SIG-M5 treated with dmso at 0.1 percent for 504 hours (cell line): ENCODE data around the gene SH3BP2.
A peak's percentile ranks its signal among the peaks of the same experiment; 100 is the strongest.

Experiments
- DNase-seq: peaks from one replicate; lab custom pipeline; 2025; ENCODE audit not compliant: unreplicated experiment; lab: John Stamatoyannopoulos, UW

Gene SH3BP2

GRCh38 chr4:2831611-2832308 lies 38.9 kb downstream of the SH3BP2 start:
- DNase-seq, result no peak

- no peak for DNase-seq
These were observed 39.6 kb downstream of the SH3BP2 start for GRCh38 chr4:2832309-2832980.

- DNase-seq, result no peak
These were observed 40.2 kb downstream of the SH3BP2 start for GRCh38 chr4:2832981-2833670.

GRCh38 chr4:2833671-2834000 lies 40.8 kb downstream of the SH3BP2 start:
- DNase-seq, result no peak

GRCh38 chr4:2834001-2834921 lies 41.4 kb downstream of the SH3BP2 start:
- DNase-seq, result no peak

- DNase-seq, result no peak
These were observed 43.1 kb downstream of the SH3BP2 start for GRCh38 chr4:2835978-2836377.

GRCh38 chr4:2836391-2836859 lies 43.5 kb downstream of the SH3BP2 start:
- DNase-seq, result no peak

GRCh38 chr4:2837110-2837903 lies 44.4 kb downstream of the SH3BP2 start:
- no peak for DNase-seq

GRCh38 chr4:2837904-2838496 lies 45.1 kb downstream of the SH3BP2 start:
- no peak for DNase-seq

GRCh38 chr4:2839060-2839459 lies 46.2 kb downstream of the SH3BP2 start:
- no peak for DNase-seq

GRCh38 chr4:2842687-2843262 lies 49.9 kb downstream of the SH3BP2 start:
- DNase-seq, result no peak

GRCh38 chr4:2843263-2843940 lies 50.5 kb downstream of the SH3BP2 start, which contains the start of gene ADD1:
Gene ADD1, plus strand, starts transcription at chr4:2843844. Its CDS starts 32,072 bp downstream, at chr4:2875916.
- DNase-seq, result peak; percentile 72

GRCh38 chr4:2843941-2844584 lies 51.2 kb downstream of the SH3BP2 start:
- DNase-seq, result no peak

GRCh38 chr4:2846172-2846571 lies 53.3 kb downstream of the SH3BP2 start:
- no peak for DNase-seq

- no peak for DNase-seq
These were observed 54.5 kb downstream of the SH3BP2 start for GRCh38 chr4:2847302-2847871.

- no peak for DNase-seq
These were observed 55.6 kb downstream of the SH3BP2 start for GRCh38 chr4:2848449-2848848.

GRCh38 chr4:2849267-2850152 lies 56.6 kb downstream of the SH3BP2 start:
- no peak for DNase-seq
